Activated T-cell treated with anti-CD3 and anti-CD28 coated beads for 24 hours (primary cell): ENCODE measurements around the gene CACNA2D4.
"Not testable (repeated sequence)": the region's sequence is repeated elsewhere in the genome, so short reads cannot be mapped to it uniquely, and the experiment has no call there.

ENCODE experiments used
- DNase-seq: peaks from one replicate; pipeline ENCODE4 v3.0.0-alpha.2; 2020; ENCODE audit warnings: low read depth

CACNA2D4 gene

GRCh38 chr12:1832801-1833595 is 85.5 kb downstream of the CACNA2D4 start:
- DNase-seq = no peak

GRCh38 chr12:1830981-1831963 is 87.2 kb downstream of the CACNA2D4 start:
- DNase-seq = no peak

- DNase-seq = no peak
Measured at GRCh38 chr12:1830401-1830845, 88.0 kb downstream of the CACNA2D4 start.

GRCh38 chr12:1829306-1829900 is 89.0 kb downstream of the CACNA2D4 start:
- no peak for DNase-seq

- DNase-seq = no peak
Measured at GRCh38 chr12:1828856-1829255, 89.6 kb downstream of the CACNA2D4 start.

- DNase-seq = no peak
Measured at GRCh38 chr12:1827826-1828805, 90.3 kb downstream of the CACNA2D4 start.

- no peak for DNase-seq
Measured at GRCh38 chr12:1826867-1827705, 91.4 kb downstream of the CACNA2D4 start.

- DNase-seq = no peak
Measured at GRCh38 chr12:1826401-1826800, 92.1 kb downstream of the CACNA2D4 start.

- DNase-seq = no peak
Measured at GRCh38 chr12:1825382-1826102, 92.9 kb downstream of the CACNA2D4 start.

GRCh38 chr12:1823237-1823636 is 95.2 kb downstream of the CACNA2D4 start:
- no peak for DNase-seq

GRCh38 chr12:1822699-1823098 is 95.8 kb downstream of the CACNA2D4 start:
- no peak for DNase-seq

GRCh38 chr12:1821805-1822204 is 96.6 kb downstream of the CACNA2D4 start:
- DNase-seq = no peak

GRCh38 chr12:1820896-1821291 is 97.6 kb downstream of the CACNA2D4 start:
- DNase-seq = no peak

- DNase-seq = no peak
Measured at GRCh38 chr12:1820191-1820895, 98.1 kb downstream of the CACNA2D4 start, which contains the start of gene LRTM2. LRTM2 (plus strand) TSS chr12:1820565; CDS start chr12:1828149, 7,584 bp downstream.

- no peak for DNase-seq
Measured at GRCh38 chr12:1819571-1819970, 98.9 kb downstream of the CACNA2D4 start.

- no peak for DNase-seq
Measured at GRCh38 chr12:1819050-1819449, 99.4 kb downstream of the CACNA2D4 start.

- not testable (repeated sequence) for DNase-seq
Measured at GRCh38 chr12:1817928-1818327, 100.5 kb downstream of the CACNA2D4 start.

GRCh38 chr12:1816730-1817348 is 101.6 kb downstream of the CACNA2D4 start:
- DNase-seq = no peak
